Ovary (tissue), 9 donors: Measurements from ENCODE around the gene STAT3. TPM values are rescaled to one million over a fixed set of nuclear protein-coding genes. Genes with fewer than 3 reads are reported as not detected.

Source experiments
- DNase-seq, 5 donors: peaks; one replicate each; pipeline ENCODE4 v3.0.0-alpha.2; 2019 to 2020
- H3K27ac ChIP-seq, 2 donors: fragments of 200-600 bp; one replicate each; pipeline versions ENCODE4 v1.5.1 to v1.8.0; 2019 to 2022
- H3K27me3 ChIP-seq: fragments of 200-600 bp; one replicate; pipeline ENCODE4 v1.8.0; 2022
- H3K36me3 ChIP-seq: fragments of 200-600 bp; sonication (generic); one replicate; pipeline ENCODE4 v1.5.1; 2019
- H3K4me1 ChIP-seq: one replicate; pipeline ENCODE4 v1.8.1; 2013; ENCODE audit warnings: mild to moderate bottlenecking, moderate library complexity; ENCODE audit not compliant: insufficient read depth
- H3K4me3 ChIP-seq: fragments of 200-600 bp; sonication (generic); one replicate; pipeline ENCODE4 v1.5.1; 2017
- H3K9me3 ChIP-seq, 2 donors: fragments of 200-600 bp in 1 of 2; sonication (generic) in 1 of 2; one replicate each; pipeline versions ENCODE4 v1.5.1 to v1.8.1; 2013 to 2019; ENCODE audit warnings: mild to moderate bottlenecking in 1 of 2, moderate library complexity in 1 of 2
- EP300 ChIP-seq: sonication (generic); formaldehyde crosslinking; IDR thresholded peaks from one replicate; pipeline ENCODE4 v1.6.1; 2017; ENCODE audit warnings: antibody characterized with exemption
- POLR2A ChIP-seq: fragments of 450-650 bp; IDR thresholded peaks from one replicate; pipeline ENCODE4 v1.6.1; 2017; ENCODE audit warnings: antibody characterized with exemption, mild to moderate bottlenecking, moderate library complexity
- WGBS, 3 donors: extraction: QIAGEN DNeasy Blood & Tissue Kit in 1 of 3; methylation state at CpG; one replicate each; pipeline versions ENCODE4 v1.1.5 to v1.1.7; 2013 to 2017; 5-methylcytosine and 5-hydroxymethylcytosine counted together
- intact Hi-C, 4 donors: fragments of 100-400 bp; cut with DNase I; formaldehyde crosslinking; loops; one replicate each; pipeline versions ENCODE4 v1.11.0 to v1.15.1; 2022 to 2023
- polyA plus RNA-seq, 2 donors: library from polyadenylated mRNA; stranded (reverse); fragments of 200-250 nt in 1 of 2; fragments of 350-450 nt in 1 of 2; fragmentation: Illumina TruSeq in 1 of 2; extraction: RNeasy Lipid Tissue Mini Kit (QIAGEN cat#74804) in 1 of 2; gene quantifications; one replicate each; pipeline ENCODE4 v1.2.3, GENCODE V29; 2013 to 2014
- total RNA-seq, 7 donors: library from RNA; depleted of rRNA in 2 of 7; stranded (reverse); fragments of >200 nt in 2 of 7; fragmentation: NEBNext Ultra II Directional in 3 of 7; extraction: Animal tissue kit (Norgen Biotek cat#: 25700) in 3 of 7; gene quantifications; one replicate each; pipeline versions ENCODE4 v1.1.0 to v1.2.4, GENCODE V29; 2016 to 2023
- TF ChIP-seq, protein P1 (sequence below), 3 donors: fragments of 450-650 bp in 2 of 3; fragments of 200-600 bp in 1 of 3; IDR thresholded peaks; one replicate each; pipeline versions ENCODE4 v1.5.1 to v1.8.0; 2016 to 2022; ENCODE audit warnings: antibody characterized with exemption in 3 of 3, mild to moderate bottlenecking in 1 of 3
- donor health status: DM: no; HTN: no; CAD: no; lungs with moderate emphysema.
- donor health status: DM: no; HTN: no; CAD: no.
- donor health status: Bipolar disorder and iron deficiency.
- donor health status: DM: yes; HTN: yes; CAD: no.
- donor health status: DM: no; HTN: no; CAD: no.
- donor health status: DM: yes; HTN: yes; CAD: no.

The STAT3 gene
- total and polyA plus RNA-seq, 9 donors: 58.3 to 301 (median 192) TPM

DNA sequence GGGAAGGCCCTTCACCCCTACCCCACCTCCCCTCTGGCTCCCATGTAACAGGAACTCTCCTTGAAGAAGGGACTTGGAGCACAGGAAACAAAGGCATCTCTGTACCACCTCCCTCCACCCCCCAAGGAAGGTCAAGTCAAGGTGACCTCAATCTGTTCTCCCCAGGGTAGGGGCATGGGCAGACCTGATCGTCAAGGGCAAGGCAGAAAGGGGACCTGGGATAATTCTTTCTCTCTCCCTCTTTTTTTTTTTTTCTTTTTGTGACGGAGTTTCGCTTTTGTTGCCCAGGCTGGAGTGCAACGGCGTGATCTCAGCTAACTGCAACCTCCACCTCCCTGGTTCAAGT lies 104.2 kb downstream of the STAT3 start:
- WGBS, 3 donors: 89% methylated on average over 5 of the region's 5 CpGs
- peaks cover 14% of the 10 kb centered on the region for H3K4me1 ChIP-seq
- H3K4me3 ChIP-seq: no peak overlapping the region
- H3K9me3 ChIP-seq: no peaks in the 10 kb centered on the region
- peak in 3 of 5 donors; percentile 4 to 17 (median 8) for DNase-seq
- intact Hi-C loops: no loop called here
- no peak overlapping the region for H3K27ac ChIP-seq
- H3K27me3 ChIP-seq: no peaks in the 10 kb centered on the region
- H3K36me3 ChIP-seq: no peaks in the 10 kb centered on the region
- TF ChIP-seq, protein P1, sequence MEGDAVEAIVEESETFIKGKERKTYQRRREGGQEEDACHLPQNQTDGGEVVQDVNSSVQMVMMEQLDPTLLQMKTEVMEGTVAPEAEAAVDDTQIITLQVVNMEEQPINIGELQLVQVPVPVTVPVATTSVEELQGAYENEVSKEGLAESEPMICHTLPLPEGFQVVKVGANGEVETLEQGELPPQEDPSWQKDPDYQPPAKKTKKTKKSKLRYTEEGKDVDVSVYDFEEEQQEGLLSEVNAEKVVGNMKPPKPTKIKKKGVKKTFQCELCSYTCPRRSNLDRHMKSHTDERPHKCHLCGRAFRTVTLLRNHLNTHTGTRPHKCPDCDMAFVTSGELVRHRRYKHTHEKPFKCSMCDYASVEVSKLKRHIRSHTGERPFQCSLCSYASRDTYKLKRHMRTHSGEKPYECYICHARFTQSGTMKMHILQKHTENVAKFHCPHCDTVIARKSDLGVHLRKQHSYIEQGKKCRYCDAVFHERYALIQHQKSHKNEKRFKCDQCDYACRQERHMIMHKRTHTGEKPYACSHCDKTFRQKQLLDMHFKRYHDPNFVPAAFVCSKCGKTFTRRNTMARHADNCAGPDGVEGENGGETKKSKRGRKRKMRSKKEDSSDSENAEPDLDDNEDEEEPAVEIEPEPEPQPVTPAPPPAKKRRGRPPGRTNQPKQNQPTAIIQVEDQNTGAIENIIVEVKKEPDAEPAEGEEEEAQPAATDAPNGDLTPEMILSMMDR (IDR thresholded peaks at IDR 0.05): no peak
- TF ChIP-seq EP300 (no peak), POLR2A (no peak)

DNA sequence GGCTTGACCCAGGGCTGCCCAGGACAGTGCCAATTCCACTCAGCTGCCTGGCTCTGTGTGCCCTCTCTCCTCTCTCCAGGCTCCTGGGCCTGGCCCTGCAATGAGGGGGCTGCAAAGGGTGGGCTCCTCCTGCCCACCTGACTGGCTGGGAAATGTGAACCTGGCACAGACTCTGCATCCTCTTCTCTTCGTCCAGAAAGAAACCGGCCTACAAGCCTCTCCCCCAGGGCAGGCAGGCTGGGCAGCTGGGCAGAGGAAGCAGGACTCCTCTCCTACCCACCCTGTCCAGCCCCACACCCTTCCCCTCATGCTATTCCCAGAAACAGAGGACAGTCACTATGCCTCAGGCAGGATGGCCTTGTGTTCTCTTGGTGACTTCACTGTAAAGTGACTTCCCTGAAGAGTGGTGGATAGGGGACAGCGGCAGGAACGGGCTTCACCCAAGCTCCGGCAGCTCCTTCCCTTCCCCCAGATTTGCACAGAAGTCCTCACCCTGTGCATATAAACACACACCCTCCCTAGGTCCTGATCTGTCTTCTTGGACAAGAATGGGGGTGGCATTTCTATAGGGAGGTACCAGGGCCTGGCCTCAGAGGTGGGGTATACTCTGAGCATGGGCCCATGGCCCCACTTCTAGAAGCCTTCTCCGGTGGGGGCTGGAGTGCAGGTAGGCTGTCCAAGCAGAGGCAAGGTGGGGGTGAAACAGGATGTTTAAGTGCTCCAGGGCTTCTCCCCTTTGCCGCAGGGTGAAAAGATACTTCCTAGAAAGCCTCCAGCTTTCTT lies 104.8 kb downstream of the STAT3 start:
- Histone ChIP-seq H3K27ac (no peak overlapping the region), H3K9me3 (no peaks in the 10 kb centered on the region), H3K27me3 (no peaks in the 10 kb centered on the region), H3K4me1 (peaks cover 14% of the 10 kb centered on the region), H3K4me3 (no peak overlapping the region), H3K36me3 (no peaks in the 10 kb centered on the region)
- peak in 4 of 5 donors; percentile 12 to 27 (median 18) for DNase-seq
- TF ChIP-seq, protein P1 (IDR thresholded peaks at IDR 0.05): no peak
- TF ChIP-seq POLR2A (no peak), EP300 (no peak)
- 85 to 90% (median 85%) methylated on average over 7 of the region's 7 CpGs for WGBS, 3 donors
- intact Hi-C loops: no loop called here

DNA sequence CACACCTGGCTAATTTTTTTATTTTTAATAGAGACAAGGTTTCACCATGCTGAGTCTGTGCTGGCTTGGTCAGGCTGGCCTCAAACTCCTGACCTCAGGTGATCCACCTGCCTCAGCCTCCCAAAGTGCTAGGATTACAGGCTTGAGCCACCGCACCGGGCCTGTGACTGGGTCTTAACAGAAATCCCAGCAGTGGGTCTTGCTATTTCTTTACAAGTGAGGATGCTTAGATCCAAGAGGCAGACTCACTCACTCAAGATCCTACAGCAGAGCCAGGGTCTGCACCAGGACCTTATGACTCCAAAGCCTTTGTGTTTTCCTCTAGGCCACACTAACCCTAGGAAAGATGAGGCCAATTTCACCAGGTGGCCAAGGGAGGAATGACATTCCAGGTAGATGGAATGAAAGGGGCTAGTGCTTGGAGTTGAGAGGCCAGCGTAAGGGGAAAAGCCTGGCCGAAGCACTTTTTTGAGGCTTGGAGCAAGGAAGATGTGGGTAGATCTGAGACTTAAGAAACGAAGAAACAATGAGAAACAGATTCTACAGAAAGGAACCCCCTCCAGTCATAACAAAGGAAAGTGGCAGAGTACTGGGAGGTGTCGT lies 105.7 kb downstream of the STAT3 start:
- 89 to 92% (median 91%) methylated on average over 6 of the region's 6 CpGs for whole genome bisulfite sequencing, 3 donors
- Histone ChIP-seq H3K36me3 (no peaks in the 10 kb centered on the region), H3K27ac (no peak overlapping the region), H3K4me3 (no peak overlapping the region), H3K9me3 (no peaks in the 10 kb centered on the region), H3K4me1 (peaks cover 14% of the 10 kb centered on the region), H3K27me3 (no peaks in the 10 kb centered on the region)
- TF ChIP-seq, protein P1 (IDR thresholded peaks at IDR 0.05): no peak
- TF ChIP-seq EP300: no peak
- TF ChIP-seq POLR2A: no peak
- peak in 2 of 5 donors; percentile 8 to 13 for DNase-seq
- intact Hi-C loops: no loop called here

DNA sequence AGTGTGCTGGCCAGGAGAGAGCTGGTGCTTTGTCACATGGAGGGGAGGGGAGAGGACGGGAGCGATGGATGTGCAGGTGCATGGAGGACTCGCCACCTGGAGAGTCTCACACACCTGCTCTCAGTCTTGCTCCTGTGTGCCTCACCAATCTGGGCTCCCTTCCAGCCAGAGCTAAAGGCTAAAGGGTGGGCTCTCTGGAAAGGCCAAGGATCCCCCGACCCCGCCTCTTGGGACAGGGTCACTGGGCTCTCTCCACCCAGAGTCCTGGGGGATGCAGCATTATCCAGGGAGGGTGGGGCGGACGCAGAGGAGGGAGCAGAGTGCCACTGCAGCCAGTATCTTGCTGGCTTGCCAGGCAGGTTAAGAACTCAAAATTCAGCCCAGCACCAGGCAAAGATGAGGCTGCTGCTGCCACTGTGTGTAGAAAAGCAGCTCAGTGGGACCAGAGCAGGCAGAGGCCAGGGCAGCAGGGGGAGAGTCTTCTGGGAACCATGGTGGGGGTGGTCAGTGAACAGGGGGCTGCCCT lies 106.6 kb downstream of the STAT3 start:
- Histone ChIP-seq H3K9me3 (no peaks in the 10 kb centered on the region), H3K27ac (no peak overlapping the region), H3K4me3 (no peak overlapping the region), H3K27me3 (no peaks in the 10 kb centered on the region), H3K36me3 (no peaks in the 10 kb centered on the region), H3K4me1 (peaks cover 5% of the 10 kb centered on the region)
- TF ChIP-seq, protein P1 (IDR thresholded peaks at IDR 0.05): no peak
- TF ChIP-seq POLR2A (no peak), EP300 (no peak)
- intact Hi-C loops: no loop called here
- 75 to 88% (median 85%) methylated on average over 7 of the region's 7 CpGs for WGBS, 3 donors
- DNase-seq: peak in 3 of 5 donors; percentile 20 to 33 (median 27)
